ENCODE data around the gene BICDL2.

BICDL2 gene

DNA sequence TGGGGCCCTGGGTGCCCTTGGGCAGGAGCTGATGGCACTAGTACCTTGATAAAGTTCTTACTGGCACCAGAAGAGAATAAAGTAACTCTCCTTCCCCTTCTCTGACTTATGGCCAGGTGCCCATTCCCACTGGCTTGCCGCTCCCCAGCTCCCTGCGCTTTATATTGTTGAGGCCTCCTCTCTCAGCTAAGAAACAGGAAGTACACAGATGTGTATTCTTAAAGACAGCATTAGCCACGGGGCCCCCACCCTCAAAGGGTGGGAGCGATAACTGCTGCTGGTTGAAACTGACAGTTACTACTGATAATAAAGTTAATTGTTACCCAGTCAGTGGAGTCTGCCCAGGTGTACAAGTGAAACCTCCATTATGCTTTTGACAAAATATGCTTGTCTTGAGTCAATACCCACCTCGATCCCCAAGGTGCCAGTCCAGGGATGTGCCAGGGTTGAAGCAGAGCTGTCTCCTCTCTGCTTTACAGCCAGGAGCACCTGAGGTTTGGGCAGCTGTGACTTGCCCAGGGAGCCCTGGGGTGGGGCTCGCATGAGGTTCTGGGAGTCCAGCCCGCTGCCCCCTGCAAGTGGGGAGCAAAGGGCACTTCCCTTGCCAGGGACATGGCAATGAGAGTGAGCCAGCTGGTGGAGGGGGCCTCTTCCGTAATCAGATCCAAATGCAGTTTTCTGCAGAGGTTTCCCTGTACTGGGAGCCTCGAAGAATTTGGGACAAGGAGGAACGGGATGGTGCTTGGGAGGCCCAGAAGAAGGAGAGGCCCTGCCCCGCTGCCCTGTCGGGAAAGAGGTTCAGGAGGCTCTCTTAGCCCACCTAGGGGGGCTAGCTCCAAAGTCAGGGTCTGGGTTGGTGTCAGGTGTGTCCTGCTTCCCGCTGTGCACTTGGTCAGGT is 29.4 kb downstream of the BICDL2 start:
- DNase-seq: no peak

DNA sequence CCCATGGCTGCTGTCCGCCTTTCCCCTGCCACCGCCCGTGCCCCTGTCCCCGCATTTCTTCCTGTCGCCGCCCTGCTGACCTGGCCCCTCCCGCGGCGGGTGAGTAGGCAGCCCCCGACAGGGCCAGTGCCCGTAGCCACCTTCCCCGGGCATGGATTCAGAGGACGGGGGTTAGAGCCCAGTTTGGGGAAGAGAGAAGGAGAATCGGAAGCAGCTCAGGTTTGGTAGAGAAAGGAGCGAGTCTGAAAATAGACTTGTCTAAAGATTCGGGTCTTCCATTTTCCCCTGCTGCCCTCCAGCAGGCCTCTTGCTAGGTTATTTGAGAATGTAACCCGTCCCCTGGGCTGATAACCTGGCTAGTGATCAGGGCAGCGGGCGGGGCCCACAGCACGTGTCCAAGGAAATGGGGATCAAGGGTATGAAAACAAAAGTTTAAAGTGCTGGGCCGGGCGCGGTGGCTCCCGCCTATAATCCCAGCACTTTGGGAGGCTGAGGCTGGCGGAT is 31.9 kb downstream of the BICDL2 start:
- no peak for DNase-seq

DNA sequence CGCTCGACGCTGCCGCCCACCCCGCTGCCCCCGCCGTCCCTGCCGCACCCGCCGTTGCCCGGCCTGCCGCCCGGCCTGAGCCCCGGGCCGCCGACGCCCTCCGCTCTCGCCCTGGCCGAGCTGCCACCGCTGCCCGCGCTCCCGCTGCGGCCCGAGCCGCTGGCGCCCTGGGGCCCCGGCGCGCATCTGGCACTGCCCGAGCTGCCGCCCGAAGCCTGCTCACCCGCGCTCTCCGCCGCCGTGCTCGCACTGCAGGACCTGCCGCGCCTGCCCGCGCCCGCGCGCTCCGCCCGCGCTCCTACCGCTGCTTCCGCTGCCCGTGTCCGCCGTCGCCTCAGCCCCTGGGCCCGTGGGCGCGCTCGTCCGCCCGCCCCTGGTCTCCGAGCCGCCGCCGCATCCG is 32.4 kb downstream of the BICDL2 start:
- no peak for DNase-seq

DNA sequence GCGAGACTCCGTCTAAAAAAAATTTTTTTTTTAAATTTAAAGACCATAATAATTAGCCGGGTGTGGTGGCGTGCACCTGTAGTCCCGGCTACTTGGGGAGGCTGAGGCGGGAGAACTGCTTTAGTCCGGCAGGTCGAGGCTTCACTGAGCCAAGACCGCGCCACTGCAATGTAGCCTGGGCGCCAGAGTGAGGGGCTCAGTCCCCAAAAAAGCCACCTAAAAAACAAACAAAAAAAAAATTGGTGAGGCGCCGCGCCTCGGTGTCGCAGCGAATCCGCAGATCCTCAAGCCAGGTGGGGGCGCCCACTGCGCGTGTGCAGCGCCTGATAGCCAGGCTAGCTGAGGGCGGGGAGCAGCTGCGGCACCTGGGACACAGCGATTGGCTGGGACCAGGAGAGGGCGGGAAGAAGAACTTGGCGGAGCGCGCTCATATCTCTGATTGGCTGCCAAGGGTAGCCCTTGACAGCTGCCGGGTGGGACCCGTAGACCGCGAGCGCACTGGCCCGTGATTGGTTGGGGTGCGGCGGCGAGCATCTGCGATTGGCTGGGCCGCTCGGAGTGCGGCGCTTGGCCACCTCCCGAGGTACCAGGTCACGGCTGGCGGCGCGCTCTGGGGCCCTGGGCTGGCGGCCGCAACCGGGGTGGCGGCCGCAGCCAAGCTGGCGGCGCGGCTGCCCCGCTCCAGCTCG is 33.0 kb downstream of the BICDL2 start:
- peak; percentile 99 for DNase-seq

DNA sequence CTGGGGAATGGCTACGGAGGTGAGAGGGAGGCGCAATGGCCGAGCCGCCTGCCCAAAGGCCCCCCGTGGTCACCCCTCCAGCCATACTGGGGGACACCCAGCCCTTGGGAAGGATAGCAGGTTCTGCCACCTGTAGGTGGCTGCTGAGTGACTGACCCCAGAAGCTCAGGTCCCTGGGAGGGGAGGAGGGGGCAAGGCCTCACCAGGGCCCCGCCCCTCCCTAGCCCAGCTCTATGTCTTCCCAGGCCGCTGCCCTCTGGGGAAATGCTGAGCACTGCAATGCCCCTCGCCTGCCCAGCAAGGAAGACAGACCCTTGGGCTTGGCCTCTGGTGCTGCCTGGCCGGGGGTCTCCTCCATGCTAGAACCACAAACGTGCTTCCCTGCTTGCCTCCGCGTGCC is 35.4 kb downstream of the BICDL2 start:
- no peak for DNase-seq

DNA sequence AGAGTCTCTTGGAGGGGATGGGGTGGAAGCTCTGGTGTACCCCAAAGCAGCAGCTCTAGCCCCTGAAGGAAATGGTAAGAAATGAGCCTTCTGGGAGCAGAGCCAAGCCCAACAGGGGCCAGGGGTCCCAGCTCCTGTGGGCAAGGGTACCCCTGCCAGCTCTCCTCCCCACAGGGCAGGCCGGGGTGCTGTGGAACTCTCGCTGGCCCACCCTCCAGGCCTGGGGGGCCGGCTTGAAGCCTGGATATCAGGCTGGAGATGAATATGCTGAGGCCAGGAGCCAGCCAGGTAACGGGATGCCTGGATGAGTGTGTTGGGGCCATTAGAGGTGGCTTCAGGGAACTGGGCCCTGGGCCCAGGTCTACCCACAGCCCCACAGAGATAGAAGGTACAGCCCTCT is 36.2 kb downstream of the BICDL2 start:
- DNase-seq: no peak

DNA sequence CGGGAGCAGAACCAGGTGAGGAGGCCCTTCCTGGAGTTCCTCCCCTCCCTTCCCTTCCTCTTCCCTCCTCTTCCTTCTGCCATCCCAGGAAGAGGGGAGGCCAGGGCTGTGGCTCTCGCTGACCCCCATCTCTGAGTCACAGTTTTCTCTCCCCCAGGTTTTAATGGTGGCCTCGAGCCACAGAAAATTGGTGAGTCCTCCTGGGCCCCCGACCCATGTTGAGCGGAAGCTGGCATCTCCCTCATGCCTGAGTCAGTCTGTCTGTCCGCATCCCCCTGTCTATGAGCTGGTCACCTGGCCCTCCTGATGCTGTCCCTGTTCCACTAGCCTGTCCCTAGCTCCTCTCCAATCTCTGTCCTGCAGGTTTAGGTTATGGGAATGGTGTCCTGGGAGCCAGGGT is 36.8 kb downstream of the BICDL2 start:
- DNase-seq: no peak

DNA sequence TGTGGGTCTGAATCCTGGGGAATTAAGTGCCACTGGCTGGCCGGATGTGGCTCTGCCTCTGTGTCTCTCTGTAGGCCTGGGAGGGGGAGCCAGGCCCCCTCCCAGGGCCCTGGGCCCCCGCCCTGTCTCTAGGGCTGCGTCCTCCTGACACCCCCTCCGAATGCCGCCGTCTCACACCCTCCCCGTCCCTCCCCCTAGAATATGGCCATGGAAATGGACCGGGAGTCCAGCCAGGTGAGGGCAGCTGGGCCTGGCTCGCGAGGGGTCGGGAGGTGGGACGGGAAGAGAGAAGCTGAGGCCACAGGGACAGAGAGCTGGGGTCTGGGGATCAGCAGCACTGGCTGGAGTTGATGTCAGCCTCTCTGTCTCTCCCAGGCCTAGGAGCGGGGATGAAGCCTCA is 40.4 kb downstream of the BICDL2 start:
- no peak for DNase-seq

DNA sequence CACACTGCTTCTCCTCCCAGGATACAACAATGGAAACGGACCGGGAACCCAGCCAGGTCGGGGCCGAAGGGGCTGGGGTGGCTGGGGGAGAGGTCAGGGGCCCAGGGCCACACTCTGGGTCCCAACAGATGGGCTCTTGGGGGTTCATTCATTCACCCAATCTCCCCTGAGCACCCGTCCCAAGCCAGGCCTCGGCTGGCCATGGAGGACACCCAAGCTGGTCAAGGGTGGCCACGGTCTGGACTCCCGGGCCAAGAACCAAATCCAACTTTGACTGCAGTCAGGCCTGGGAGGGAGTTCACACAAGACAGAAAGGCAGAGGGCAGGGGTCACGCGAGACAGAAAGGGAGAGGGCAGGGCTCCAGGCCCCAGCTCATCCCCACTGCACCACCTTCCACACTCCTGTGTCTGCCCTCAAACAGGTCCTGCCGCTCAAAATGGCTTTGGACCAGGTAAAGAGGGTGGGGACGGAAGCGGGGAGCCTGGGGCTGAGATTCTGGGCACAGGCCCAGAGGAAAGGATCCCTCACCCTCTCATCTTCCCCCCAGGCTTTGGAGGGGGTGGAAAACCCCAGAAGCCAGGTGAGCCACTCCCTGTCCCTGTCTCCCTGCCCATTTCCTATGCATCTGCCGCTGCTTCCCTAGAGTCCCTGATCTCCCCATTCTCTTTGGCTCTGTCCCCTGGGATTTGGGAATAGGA is 44.2 kb downstream of the BICDL2 start:
- DNase-seq: no peak

DNA sequence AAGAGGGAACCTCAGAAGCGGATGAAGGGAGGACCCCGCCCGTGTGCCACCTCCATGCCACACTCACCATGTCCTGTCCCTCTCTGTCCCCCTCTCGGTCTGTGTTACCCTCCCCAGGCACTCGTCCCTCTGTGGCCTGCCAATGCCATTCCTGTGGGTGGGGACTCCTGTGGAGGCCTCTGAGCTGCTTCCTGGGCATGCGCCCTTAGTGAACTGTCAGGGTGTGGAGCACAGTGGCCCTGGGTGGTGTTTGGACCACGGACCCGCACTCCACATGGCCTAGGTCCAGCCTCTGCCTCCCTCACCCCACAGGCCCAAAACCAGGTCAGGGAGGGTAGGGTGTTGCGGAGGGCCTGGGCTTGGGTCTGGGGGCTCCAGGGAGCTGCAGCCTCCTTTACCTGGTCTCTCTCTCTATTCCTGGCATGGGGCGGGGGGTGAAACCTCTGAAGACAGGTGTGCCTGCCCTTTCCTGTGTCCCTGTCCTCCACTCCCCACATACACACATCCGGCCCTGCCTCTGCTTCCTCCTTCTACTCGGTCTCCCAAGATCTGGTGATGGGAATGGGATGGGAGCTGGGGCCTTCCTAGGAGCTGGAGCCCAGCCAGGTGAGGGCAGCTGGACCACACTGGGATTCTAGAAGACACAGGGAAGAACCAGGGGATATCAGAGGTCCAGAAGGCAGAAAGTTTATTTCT is 45.0 kb downstream of the BICDL2 start:
- no peak for DNase-seq

DNA sequence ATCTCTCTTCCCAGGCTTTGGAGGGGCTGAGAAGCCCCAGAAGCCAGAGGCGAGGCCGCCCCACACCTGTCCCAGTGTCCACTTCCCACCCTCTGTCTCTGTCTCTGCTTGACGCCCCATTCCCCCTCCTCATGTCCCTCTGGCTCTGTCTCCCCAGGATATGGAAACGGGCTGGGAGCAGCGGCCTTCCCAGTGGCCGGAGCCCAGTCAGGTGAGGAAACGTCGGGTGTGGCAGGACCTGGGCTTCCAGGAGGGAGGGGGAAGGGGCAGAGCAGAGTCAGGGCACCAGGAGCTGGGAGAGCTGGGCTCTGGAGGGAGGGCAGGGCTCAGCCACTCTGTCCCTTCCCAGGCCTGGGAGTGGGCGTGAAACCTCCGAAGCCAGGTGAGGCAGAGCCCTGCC is 45.9 kb downstream of the BICDL2 start:
- DNase-seq: no peak

DNA sequence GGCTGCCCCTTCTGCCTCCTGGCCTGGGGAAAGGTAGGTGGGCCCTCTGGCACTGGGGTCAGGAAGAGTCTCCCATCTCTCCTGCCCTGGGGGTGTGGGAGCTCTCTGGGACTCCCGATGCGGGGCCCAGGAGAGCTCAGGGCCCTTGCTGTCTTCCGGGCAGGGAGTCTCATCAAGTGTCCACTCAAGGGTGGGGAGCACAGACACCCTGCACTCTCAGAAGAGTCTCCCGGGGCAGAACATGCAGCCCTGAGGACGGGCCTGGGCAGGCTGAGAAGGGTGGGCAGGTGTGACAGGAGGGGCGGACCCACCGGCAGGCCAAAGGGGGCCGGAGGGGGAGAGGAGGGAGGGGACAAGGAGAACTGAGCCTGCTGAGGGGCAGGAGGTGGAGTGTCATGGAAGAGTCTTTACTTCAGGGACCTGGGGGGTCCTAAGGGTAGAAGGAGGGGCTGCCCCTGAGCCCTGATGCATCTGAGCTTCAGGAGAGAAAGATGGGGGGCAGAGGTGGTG is 48.1 kb downstream of the BICDL2 start:
- no peak for DNase-seq

DNA sequence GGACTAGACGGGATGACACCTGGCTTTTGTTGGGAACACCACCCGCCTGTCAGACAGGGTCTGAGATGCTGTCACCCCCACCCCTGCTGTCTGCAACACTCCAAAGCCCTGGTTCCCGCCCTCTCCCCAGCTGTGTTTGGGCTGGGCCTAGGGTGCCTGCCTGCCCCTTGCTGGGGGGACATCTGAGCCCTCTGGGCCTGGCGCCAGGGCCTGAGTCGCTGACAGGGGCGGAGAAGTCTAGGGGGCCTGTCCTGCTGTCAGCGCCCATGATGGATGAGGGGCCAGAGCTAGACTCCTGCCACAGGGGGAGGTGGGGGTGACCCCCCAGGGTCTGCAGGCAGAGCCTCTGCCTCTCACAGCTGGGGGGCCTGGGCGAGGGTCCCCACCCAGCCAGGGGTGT is 48.9 kb downstream of the BICDL2 start:
- DNase-seq: peak; percentile 90

DNA sequence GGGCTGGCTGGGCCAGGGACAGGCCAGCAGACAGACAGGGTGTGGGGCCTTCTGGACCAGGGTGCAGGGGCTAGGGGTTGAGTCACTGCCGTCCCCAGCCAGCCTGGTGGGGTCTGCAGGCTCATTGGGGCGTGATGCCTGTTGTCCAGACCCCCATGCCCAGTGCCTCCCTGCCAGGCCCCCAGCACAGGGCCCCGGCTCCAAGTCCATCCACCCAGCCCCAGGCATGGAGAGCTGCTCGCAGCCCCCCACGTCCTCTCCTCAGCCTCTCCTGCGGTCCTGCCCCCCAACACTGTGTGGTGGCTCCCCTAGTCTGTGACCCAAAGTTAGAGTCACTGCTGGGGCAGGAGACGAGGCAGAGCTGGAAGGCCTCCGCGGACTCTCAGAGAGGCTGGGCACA is 49.5 kb downstream of the BICDL2 start:
- DNase-seq: no peak

DNA sequence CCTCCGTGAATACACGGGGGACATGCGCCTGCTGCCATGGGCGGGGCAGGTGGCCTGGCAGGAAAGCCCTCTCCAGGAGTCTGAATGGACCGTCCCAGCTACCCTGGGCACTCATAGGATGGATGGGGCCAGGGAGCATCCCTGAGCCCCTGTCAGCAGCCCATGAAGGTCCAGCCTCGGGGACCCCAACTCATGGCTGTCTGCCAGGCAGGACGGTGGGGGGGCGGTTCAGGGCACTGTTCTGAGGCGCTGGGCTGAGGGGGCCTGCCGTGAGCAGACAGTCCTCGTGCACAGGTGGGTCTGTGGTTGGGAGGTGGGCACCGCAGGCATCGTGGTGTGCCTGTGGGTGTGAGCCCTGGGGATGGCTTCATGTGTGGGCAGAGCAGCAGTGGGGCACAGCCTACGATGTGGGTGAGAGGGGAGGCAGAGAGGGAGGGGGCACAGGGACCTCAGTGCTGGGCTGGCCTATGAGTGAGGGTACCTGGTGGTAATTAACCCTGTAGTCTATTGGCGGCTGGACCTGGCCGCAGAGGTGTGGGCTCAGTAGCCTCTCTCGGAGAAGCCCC is 50.0 kb downstream of the BICDL2 start:
- DNase-seq: no peak

DNA sequence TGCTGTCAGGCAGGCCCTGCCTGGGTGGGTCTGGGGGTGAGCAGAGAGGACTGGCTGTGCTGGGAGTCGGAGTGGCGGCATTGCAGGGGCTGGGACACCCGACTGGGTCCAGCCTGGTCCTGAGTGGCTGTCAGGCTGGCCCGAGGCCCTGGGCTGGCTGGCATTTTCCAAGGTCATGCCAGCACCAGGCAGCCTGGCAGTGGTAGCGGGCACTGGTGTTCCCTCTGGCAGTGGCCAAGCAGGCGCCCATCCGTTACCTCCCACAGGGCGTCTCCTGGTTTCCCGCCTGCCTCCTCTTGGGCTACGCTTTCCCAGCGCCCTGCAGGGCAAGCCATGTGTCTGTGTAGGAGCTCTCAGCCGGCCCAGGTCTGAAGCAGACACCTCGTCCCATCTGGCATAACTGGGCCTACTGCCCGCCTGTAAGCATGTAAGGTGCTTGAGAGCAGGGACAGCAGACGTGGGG is 50.8 kb downstream of the BICDL2 start:
- no peak for DNase-seq

DNA sequence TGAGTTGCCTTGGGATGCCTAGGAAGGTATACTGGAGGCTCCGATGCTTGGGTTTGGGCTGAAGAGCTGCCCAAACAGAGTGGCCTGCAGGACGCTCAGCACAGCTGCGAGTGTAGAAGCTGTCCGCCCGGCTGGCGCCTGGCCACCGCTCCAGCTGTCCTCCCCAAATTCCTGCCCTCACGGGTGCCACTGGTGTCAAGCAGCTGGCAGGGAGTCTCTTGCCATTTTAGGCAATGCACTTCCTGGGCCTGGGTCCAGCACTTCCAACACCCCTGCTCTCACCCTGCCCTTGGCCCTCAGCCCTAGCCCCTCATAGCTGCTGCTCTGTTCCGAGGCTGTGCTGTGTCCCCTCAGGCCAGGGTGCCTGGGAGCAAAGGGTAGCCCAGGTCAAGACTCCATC is 51.3 kb downstream of the BICDL2 start:
- no peak for DNase-seq

DNA sequence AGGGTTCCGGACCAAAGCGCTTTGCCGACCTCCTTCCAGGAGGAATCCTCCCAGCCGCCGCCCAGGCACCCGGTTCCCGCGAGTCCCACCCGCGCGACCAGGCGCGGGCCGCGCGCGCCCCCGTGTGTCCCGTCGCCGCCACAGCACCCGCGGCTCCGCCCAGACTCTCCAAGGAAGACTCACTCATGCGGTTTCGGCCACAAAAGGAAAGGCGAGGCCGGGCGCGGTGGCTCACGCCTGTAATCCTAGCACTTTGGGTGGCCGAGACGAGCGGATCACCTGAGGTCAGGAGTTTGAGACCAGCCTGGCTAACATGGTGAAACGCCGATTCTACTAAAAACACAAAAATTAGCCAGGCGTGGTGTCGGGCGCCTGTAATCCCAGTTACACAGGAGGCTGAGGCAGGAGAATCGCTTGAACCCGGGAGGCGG is 53.0 kb downstream of the BICDL2 start:
- DNase-seq: peak; percentile 59

DNA sequence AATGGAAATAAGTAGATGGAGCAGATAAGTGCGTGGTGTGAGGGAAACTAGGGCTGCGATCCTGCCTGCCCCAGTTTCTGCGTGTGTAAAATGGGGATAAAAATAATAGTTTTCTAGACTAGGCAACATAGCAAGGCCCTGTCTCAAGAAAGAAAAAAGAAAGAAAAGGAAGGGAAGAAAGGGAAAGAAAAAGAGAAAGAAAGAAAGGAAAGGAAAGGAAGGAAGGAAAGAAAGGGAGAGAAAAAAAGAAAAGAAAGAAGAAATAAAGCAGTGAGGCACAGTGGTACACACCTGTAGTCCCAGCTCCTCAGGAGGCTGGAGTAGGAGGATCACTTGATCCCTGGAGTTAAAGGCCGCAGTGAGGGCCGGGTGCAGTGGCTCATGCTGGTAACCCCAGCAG is 54.3 kb downstream of the BICDL2 start:
- no peak for DNase-seq

DNA sequence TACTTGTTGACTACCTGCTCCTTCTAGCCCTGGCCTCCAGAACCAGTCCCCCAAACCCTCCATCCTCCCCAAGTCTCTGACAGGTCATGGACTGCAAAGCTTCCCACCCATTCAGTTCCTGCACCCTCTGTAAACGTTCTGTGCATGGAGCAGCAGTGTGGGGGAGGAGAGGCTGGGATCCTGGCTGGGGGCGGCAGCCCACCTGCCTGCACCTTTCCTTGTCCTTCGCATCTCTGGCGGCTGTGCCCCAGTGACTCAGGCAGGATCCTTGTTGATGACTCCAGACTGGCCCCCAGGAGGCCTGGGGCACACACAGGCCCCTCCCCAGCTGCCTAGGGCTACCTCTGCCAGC is 54.9 kb downstream of the BICDL2 start:
- DNase-seq: no peak

DNA sequence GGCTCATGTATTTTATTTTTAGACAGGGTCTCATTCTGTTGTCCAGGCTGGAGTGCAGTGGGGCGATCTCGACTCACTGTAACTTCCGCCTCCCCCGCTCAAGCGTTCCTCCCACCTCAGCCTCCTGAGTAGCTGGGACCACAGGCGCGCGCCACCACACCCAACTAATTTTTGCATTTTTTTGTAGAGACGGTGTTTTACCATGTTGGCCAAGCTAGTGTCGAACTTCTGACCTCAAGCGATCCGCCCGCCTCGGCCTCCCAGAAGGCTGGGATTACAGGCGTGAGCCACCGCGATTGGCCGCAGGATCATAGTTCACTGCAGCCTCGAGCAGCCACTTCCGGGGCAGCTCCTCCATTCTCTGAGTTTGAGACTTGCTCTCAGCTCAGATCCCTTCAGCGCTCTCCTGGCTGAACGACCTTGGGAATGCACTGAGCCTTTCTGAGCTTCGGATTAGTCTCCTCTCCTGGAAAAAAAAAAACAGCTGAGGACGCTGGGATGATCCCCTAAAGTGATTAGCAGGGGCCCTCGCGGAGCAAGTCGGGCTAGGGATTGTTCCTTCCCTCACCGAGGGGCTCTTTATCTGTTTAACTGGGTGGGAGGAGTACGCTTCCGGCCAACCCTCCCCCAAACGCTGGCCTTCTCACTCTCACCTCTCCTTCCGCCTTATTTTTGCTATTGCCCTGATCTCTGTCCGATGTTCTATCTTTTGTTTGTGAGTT is 55.4 kb downstream of the BICDL2 start:
- DNase-seq: no peak
